NCI-H510A (cell line): ENCODE results near the gene CCDC174.
"Not testable (repeated sequence)": the region's sequence is repeated elsewhere in the genome, so short reads cannot be mapped to it uniquely, and the experiment has no call there.

ENCODE experiments used
- DNase-seq: peaks from one replicate; lab custom pipeline; 2025; lab: John Stamatoyannopoulos, UW

Gene CCDC174

GRCh38 chr3:14652360-14652907 lies 872 bp downstream of the CCDC174 start:
- not testable (repeated sequence) for DNase-seq

- DNase-seq: no peak
Observed at GRCh38 chr3:14657579-14657978, 6.0 kb downstream of the CCDC174 start.

GRCh38 chr3:14658978-14659377 lies 7.4 kb downstream of the CCDC174 start:
- DNase-seq: no peak

GRCh38 chr3:14660942-14661341 lies 9.4 kb downstream of the CCDC174 start:
- DNase-seq: no peak

- no peak for DNase-seq
Observed at GRCh38 chr3:14663396-14664135, 12.0 kb downstream of the CCDC174 start.

GRCh38 chr3:14664170-14664569 lies 12.6 kb downstream of the CCDC174 start:
- no peak for DNase-seq

- DNase-seq: no peak
Observed at GRCh38 chr3:14672588-14672987, 21.0 kb downstream of the CCDC174 start.

DNA sequence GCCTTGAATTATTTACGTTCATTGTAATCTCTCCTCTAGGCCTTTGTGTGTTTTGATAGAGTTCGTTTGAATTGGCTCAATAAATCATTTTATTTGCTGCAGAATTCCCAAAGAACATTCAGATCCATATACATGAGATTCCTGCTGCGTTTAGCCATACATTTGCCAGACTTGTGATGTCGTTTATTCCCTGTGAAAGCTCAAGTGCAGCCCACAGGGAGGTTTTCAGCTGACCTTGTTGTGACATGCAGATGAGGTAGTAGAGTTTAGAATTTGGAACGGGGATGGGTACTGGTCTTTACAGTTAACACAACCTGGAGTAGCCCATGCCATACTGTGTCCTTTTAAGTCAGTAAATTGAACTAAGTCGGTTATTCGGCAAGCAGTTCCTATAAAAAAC lies 23.3 kb downstream of the CCDC174 start, which contains the start of gene C3orf20:
C3orf20 (plus strand) TSS at position 301 of the 400 bp plus-strand sequence. CDS start 7,573 bp downstream, outside the sequence.
- no peak for DNase-seq

- DNase-seq: no peak
Observed at GRCh38 chr3:14676881-14677280, 25.3 kb downstream of the CCDC174 start.

DNA sequence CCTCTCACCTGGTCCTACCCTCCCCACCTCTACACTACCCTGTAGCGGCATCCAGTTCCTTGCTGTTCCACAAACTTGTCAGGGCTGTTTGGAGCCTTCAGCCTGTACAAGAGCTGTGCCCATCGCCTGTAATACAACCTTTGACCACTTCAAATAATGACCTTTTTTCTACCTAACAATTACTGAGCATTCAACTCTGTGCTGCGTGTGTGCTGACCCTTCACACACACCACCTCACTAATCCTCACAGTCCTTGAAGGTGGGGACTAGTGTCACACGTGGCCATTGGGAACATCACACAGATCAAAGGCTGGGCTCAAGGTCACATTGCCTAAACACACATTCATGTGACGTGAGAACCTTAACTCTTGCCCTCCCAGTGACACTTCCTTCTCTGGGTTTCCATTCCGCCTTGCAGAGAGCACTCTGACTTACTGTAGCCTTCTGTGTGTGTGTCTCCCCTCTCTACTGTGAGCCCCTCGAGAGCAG lies 26.5 kb downstream of the CCDC174 start:
- DNase-seq: no peak

DNA sequence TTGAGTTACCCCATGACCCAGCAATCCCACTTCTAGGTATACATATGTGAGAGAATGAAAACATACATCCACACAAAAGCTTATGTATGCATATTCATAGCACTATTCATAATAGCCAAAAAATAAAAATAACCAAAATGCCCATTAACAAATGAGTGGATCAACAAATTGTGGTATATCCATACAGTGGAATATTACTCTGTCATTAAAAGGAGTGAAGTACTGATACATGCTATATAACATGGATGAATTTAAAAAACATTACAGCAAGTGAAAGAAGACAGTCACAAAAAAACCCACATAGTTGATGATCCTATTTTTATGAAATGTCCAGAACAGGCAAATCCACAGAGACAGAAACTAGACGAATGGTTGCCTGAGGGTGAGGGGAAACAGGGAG lies 28.6 kb downstream of the CCDC174 start:
- no peak for DNase-seq

DNA sequence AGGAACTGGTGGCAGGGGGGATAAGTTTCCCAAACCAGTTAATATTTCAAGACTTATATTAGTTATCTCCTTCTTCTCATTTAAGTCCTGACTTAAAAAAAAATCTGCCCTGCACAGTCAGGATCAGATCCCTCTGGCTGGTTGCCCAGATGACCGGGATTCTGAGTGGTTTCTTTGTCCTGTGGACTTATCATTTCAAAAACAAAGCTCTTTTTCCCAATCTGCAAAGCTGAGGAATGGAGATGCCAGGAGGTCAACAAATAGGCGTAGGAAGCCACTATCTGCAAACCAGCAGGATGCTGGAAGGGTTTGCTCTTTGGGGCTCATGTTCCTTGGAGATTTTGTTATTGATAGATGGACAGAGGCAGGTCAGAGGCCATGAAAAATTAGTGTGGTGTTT lies 29.2 kb downstream of the CCDC174 start:
- DNase-seq: no peak

DNA sequence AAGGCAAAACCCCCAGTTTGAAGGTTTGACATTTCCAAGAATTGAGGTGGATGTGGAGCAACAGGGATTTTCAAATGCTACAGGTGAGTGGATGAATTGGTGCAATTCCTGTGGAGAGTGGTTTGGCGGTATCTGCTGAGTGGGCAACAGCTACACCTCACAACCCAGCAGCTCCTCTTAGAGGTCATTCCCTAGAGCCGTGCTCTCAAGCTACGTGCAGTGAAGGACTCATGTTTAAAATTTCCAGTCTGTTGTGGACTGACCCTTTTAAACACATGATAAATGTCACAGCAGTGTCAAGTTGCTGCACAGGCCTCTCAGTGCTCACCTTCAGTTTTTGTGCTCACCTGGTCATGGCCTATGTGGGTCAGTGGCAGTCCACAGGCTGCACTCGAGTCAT lies 32.9 kb downstream of the CCDC174 start:
- DNase-seq: no peak

DNA sequence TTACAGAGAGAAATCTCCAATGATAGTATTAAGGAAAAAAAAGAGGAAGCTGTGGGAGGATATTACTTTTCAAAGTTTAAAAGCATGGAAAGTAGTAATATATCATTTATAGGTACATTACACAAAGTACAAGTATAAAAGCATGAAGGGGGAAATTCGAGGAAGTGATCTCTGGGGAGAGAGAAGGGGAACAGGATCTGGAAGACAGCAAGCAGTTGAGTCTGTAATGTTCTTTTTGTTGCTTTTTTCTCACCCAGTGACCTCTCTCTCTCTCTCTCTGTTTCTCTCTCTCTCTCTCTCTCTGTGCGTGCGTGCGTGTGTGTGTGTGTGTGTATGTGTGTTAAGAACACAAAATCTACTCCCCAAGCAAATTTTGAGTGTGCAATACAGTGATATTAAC lies 33.6 kb downstream of the CCDC174 start:
- DNase-seq: no peak

DNA sequence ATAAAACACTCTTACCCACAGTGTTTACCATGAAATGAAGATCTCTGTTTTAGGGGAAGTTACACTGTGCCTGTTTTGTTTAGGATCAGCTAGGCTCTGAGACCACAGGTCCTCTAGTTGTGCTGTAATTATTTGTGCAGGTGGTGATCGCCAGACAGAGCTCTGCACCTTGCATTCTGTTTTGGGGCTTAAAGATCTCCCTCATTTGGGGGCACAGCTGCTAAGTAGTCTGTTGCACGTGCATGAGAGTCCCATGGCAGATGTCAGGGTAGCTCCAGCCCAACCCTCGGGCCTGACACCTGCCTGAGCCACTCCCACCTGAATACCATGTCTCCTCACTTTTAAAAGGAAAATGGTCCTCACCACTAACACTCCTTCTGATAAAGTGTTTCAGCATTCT lies 35.8 kb downstream of the CCDC174 start:
- DNase-seq: no peak

- DNase-seq: no peak
Observed at GRCh38 chr3:14688525-14688924, 37.0 kb downstream of the CCDC174 start.

DNA sequence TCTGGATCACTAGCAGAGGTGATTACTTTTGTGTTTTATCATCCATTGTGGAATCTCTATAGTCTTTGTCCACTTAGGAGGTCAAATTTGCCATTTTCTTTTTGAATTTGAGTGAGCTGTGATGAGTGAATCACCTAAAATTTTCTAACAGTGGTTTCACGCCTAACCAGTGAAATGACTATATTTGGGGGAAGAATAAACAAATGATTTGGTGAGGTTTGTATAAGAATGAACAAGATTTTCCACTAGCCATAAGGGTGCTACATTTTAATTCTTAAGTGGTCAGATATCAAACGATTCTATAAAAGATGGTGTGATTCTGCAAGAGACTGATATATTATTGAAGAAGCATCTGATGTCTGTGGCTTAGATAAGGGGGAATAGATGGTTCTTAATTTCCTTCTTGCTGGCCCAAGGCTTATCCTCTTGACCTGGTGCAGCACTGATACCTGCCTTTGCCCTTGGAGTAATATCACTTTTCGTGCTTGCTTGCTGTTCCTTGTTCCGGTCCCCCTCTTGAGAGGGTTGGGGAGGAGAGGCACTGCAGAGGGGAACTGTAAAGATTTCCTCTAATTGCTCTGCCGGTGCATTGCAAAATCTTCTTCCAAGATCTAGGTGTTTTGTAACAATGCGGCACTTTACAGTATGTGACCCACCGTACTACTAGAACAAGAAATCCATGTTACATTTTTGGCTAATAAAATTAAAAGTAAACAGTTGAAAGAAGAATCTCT lies 37.9 kb downstream of the CCDC174 start:
- no peak for DNase-seq

GRCh38 chr3:14691239-14691638 lies 39.7 kb downstream of the CCDC174 start:
- DNase-seq: no peak

- DNase-seq: no peak
Observed at GRCh38 chr3:14691719-14692118, 40.2 kb downstream of the CCDC174 start.

- no peak for DNase-seq
Observed at GRCh38 chr3:14698601-14699244, 47.2 kb downstream of the CCDC174 start.

GRCh38 chr3:14699643-14700042 lies 48.1 kb downstream of the CCDC174 start:
- DNase-seq: no peak

GRCh38 chr3:14700891-14701290 lies 49.3 kb downstream of the CCDC174 start:
- DNase-seq: no peak
